SJSA1 (cell line): ENCODE data around the gene DUSP9. TPM values are rescaled to one million over a fixed set of nuclear protein-coding genes. Genes with fewer than 3 reads are reported as not detected.
A peak's percentile ranks its signal among the peaks of the same experiment; 100 is the strongest.

Experiments used
- DNase-seq, 2 experiments: peaks; one replicate each; pipeline ENCODE4 v3.0.0-alpha.2; 2015 to 2020; ENCODE audit warnings: low spot score in 2 of 2, low read depth in 1 of 2
- H3K27ac ChIP-seq: fragments of 250-450 bp; sonication (Bioruptor Pico); 2 replicates; pipeline ENCODE4 v1.5.1; 2020; ENCODE audit warnings: mild to moderate bottlenecking, moderate library complexity
- H3K27me3 ChIP-seq: fragments of 250-450 bp; sonication (Bioruptor Pico); replicated peaks from 2 replicates; pipeline ENCODE4 v1.5.1; 2020; ENCODE audit warnings: mild to moderate bottlenecking, moderate library complexity
- H3K36me3 ChIP-seq: fragments of 250-450 bp; sonication (Bioruptor Pico); 2 replicates; pipeline ENCODE4 v1.5.1; 2020; ENCODE audit warnings: mild to moderate bottlenecking
- H3K4me1 ChIP-seq: fragments of 250-450 bp; sonication (Bioruptor Pico); replicated peaks from 2 replicates; pipeline ENCODE4 v1.6.1; 2021; ENCODE audit warnings: mild to moderate bottlenecking
- H3K4me3 ChIP-seq: fragments of 250-450 bp; sonication (Bioruptor Pico); 2 replicates; pipeline ENCODE4 v1.5.1; 2020; ENCODE audit warnings: mild to moderate bottlenecking
- H3K9me3 ChIP-seq: fragments of 250-450 bp; sonication (Bioruptor Pico); replicated peaks from 2 replicates; pipeline ENCODE4 v1.5.1; 2020; ENCODE audit warnings: mild to moderate bottlenecking
- total RNA-seq: library from RNA; depleted of rRNA; stranded (reverse); fragments of >200 nt; shearing (Covaris generic); gene quantifications from 2 replicates; pipeline ENCODE4 v1.2.3, GENCODE V29; 2014

The DUSP9 gene
- total RNA-seq, 1 experiment from 2014 or later: 0.08 TPM

- DNase-seq: peak; percentile 35 to 64
- Histone ChIP-seq H3K4me1 (no peaks in the 10 kb centered on the region; the same call in 1 of the 2 replicates), H3K9me3 (no peaks in the 10 kb centered on the region), H3K4me3 (no peak overlapping the region), H3K36me3 (no peaks in the 10 kb centered on the region), H3K27me3 (peaks cover 3% of the 10 kb centered on the region), H3K27ac (no peak overlapping the region)
Measured at GRCh38 chrX:153609917-153610835, 36.8 kb upstream of the DUSP9 start.

GRCh38 chrX:153610836-153611213, 36.2 kb upstream of the DUSP9 start:
- H3K27ac ChIP-seq: no peak overlapping the region
- no peaks in the 10 kb centered on the region for H3K9me3 ChIP-seq
- no peak for DNase-seq
- no peaks in the 10 kb centered on the region for H3K36me3 ChIP-seq
- H3K4me3 ChIP-seq: no peak overlapping the region
- peaks cover 4% of the 10 kb centered on the region for H3K27me3 ChIP-seq
- H3K4me1 ChIP-seq: no peaks in the 10 kb centered on the region; the same call in 1 of the 2 replicates

- no peak for DNase-seq
- Histone ChIP-seq H3K27me3 (peaks cover 4% of the 10 kb centered on the region), H3K27ac (no peak overlapping the region), H3K4me3 (no peak overlapping the region), H3K4me1 (no peaks in the 10 kb centered on the region; the same call in 1 of the 2 replicates), H3K36me3 (no peaks in the 10 kb centered on the region), H3K9me3 (no peaks in the 10 kb centered on the region)
Measured at GRCh38 chrX:153611298-153612095, 35.5 kb upstream of the DUSP9 start.

- Histone ChIP-seq H3K36me3 (no peaks in the 10 kb centered on the region), H3K9me3 (no peaks in the 10 kb centered on the region), H3K27me3 (peaks cover 4% of the 10 kb centered on the region), H3K4me3 (no peak overlapping the region), H3K27ac (no peak overlapping the region), H3K4me1 (no peaks in the 10 kb centered on the region; the same call in 1 of the 2 replicates)
- DNase-seq: no peak
Measured at GRCh38 chrX:153612413-153612812, 34.6 kb upstream of the DUSP9 start.

GRCh38 chrX:153614818-153615217, 32.2 kb upstream of the DUSP9 start:
- H3K9me3 ChIP-seq: no peaks in the 10 kb centered on the region
- no peaks in the 10 kb centered on the region; the same call in 1 of the 2 replicates for H3K4me1 ChIP-seq
- H3K4me3 ChIP-seq: no peak overlapping the region
- no peak for DNase-seq
- H3K27ac ChIP-seq: no peak overlapping the region
- H3K27me3 ChIP-seq: peaks cover 4% of the 10 kb centered on the region
- H3K36me3 ChIP-seq: no peaks in the 10 kb centered on the region

- Histone ChIP-seq H3K4me3 (no peak overlapping the region), H3K27me3 (no peaks in the 10 kb centered on the region; the same call in 1 of the 2 replicates), H3K9me3 (no peaks in the 10 kb centered on the region), H3K27ac (no peak overlapping the region), H3K4me1 (no peaks in the 10 kb centered on the region), H3K36me3 (no peaks in the 10 kb centered on the region)
- DNase-seq: no peak
Measured at GRCh38 chrX:153620576-153620975, 26.4 kb upstream of the DUSP9 start.

- Histone ChIP-seq H3K9me3 (no peaks in the 10 kb centered on the region), H3K4me1 (no peaks in the 10 kb centered on the region), H3K36me3 (no peaks in the 10 kb centered on the region), H3K4me3 (no peak overlapping the region), H3K27ac (no peak overlapping the region), H3K27me3 (no peaks in the 10 kb centered on the region; the same call in 1 of the 2 replicates)
- no peak for DNase-seq
Measured at GRCh38 chrX:153621949-153622598, 24.9 kb upstream of the DUSP9 start.

- no peak for DNase-seq
- H3K9me3 ChIP-seq: no peaks in the 10 kb centered on the region
- no peaks in the 10 kb centered on the region for H3K36me3 ChIP-seq
- no peaks in the 10 kb centered on the region for H3K4me1 ChIP-seq
- no peak overlapping the region for H3K27ac ChIP-seq
- H3K27me3 ChIP-seq: no peaks in the 10 kb centered on the region
- H3K4me3 ChIP-seq: no peak overlapping the region
Measured at GRCh38 chrX:153622661-153623309, 24.2 kb upstream of the DUSP9 start.

GRCh38 chrX:153623310-153624029, 23.5 kb upstream of the DUSP9 start:
- Histone ChIP-seq H3K9me3 (no peaks in the 10 kb centered on the region), H3K27ac (no peak overlapping the region), H3K27me3 (no peaks in the 10 kb centered on the region), H3K36me3 (no peaks in the 10 kb centered on the region), H3K4me1 (no peaks in the 10 kb centered on the region), H3K4me3 (no peak overlapping the region)
- DNase-seq: no peak

- H3K9me3 ChIP-seq: no peaks in the 10 kb centered on the region
- no peaks in the 10 kb centered on the region for H3K27me3 ChIP-seq
- H3K4me1 ChIP-seq: no peaks in the 10 kb centered on the region
- H3K4me3 ChIP-seq: no peak overlapping the region
- H3K27ac ChIP-seq: no peak overlapping the region
- H3K36me3 ChIP-seq: no peaks in the 10 kb centered on the region
- DNase-seq: no peak
Measured at GRCh38 chrX:153624196-153625091, 22.6 kb upstream of the DUSP9 start.

- DNase-seq: no peak
- Histone ChIP-seq H3K27ac (no peak overlapping the region), H3K4me1 (no peaks in the 10 kb centered on the region), H3K27me3 (no peaks in the 10 kb centered on the region), H3K36me3 (no peaks in the 10 kb centered on the region), H3K9me3 (no peaks in the 10 kb centered on the region), H3K4me3 (no peak overlapping the region)
Measured at GRCh38 chrX:153625271-153626024, 21.6 kb upstream of the DUSP9 start.
